NCI-H2196 treated with DMSO at 0.1 percent for 48 hours (cell line): ENCODE results near the gene APOC4.

ENCODE experiments used
- DNase-seq: peaks from one replicate; lab custom pipeline; 2025; ENCODE audit not compliant: unreplicated experiment; lab: John Stamatoyannopoulos, UW

APOC4 gene

DNA sequence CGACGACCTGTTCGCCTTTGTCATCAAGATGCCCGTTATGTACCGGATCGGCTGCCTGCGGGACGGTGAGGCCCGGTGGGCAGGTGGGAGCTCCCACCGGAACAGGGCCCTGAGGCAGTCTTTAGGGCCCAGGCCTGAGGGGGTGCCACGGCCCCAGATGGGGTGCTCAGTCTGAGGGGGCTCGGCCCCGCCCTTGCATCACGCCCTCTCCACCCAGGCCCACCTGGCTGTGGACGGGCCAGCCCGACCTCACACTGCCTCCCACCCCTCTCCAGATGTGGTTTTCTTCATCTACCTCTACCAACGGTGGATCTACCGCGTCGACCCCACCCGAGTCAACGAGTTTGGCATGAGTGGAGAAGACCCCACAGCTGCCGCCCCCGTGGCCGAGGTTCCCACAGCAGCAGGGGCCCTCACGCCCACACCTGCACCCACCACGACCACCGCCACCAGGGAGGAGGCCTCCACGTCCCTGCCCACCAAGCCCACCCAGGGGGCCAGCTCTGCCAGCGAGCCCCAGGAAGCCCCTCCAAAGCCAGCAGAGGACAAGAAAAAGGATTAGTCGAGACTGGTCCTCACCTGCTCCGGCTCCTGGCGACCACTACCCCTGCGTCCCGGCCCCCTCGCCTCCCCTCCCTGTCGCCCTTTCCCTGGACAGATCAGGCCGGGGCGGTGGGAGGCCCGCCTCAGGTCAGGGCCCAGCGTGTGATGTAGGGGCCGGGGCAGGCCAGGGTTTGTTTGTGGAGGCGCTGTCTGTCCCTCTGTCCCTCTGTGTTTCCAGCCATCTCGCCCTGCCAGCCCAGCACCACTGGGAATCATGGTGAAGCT is 50.5 kb downstream of the APOC4 start:
- DNase-seq, result no peak

DNA sequence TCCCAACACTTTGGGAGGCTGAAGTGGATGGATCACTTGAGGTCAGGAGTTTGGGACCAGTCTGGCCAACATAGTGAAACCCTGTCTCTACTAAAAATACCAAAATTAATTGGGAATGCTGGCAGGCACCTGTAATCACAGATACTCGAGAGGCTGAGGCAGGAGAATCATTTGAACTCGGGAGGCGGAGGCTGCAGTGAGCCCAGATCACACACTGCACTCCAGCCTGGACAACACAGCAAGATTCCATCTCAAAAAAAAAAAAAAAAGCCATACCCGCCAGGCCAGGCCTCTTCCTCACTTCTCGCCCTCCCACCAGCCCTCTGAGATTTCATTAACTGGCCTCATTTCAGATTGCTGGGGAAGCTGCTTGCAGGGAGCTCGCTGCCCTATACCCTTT is 51.5 kb downstream of the APOC4 start:
- DNase-seq, result no peak

DNA sequence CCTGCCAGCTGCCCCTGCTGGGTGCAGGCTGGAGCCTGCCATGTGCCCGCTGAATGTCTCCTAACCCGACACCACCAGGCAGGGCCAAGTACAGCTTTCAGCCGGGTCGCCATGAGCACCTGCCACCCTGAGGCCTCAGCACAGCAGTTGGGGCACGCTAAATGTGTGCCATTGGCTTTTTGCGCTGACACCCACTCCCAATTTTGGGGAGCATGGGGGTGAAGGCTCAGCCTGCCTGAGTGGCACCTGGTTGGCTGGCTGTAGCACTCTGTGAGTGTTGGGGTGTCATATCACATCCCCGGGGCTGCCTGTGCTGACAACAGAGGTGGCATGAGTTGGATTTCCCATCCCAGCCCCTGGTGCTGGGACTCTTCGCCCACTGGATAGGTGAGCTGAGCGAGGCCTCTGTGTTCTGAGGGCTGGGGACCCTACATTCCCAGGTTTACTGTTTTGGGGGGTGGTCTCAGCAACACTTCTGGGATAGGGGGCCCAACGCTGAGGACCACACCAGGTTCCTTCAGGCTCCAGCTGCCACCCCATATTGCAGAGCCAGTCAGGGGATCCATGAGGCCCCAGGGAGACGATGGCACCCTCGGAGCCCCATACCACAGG is 52.0 kb downstream of the APOC4 start:
- DNase-seq, result no peak
